ENCODE measurements around the gene SEC24C.
A peak's percentile ranks its signal among the peaks of the same experiment; 100 is the strongest.

Gene SEC24C

GRCh38 chr10:73768881-73769280 is 24.7 kb downstream of the SEC24C start:
- no peaks in the 10 kb centered on the region for H3K9me3 ChIP-seq (ENCODE audit: insufficient read depth, low read depth, low read length)
- no peaks in the 10 kb centered on the region for H3K9me2 ChIP-seq (replicated peaks; ENCODE audit: low read depth, low read length)
- peaks cover 83% of the 10 kb centered on the region for H3K36me3 ChIP-seq (ENCODE audit: insufficient read depth, low read length)
- H3K4me3 ChIP-seq (ENCODE audit: low read length, poor library complexity, severe bottlenecking): no peak overlapping the region
- H3K27me3 ChIP-seq (ENCODE audit: insufficient read depth, low read length, poor library complexity, severe bottlenecking): no peaks in the 10 kb centered on the region
- H3K79me2 ChIP-seq (ENCODE audit: insufficient read depth, low read length): peaks cover 11% of the 10 kb centered on the region
- H3K9ac ChIP-seq (ENCODE audit: low read depth, low read length, poor library complexity, severe bottlenecking): no peak overlapping the region
- H2AFZ ChIP-seq (ENCODE audit: low read length): no peak overlapping the region
- TF ChIP-seq CTCF (conservative IDR thresholded peaks at IDR 0.05; ENCODE audit: low read length): no peak
- no peak for TF ChIP-seq EZH2phosphoT487 (IDR thresholded peaks at IDR 0.05; ENCODE audit: borderline replicate concordance)
- no peak overlapping the region for H3K4me2 ChIP-seq (ENCODE audit: low read depth, low read length, poor library complexity, severe bottlenecking)
- no peaks in the 10 kb centered on the region for H3F3A ChIP-seq (ENCODE audit: low read depth)
- no peaks in the 10 kb centered on the region for H3K4me1 ChIP-seq (ENCODE audit: insufficient read depth, low read length, poor library complexity, severe bottlenecking)
- peaks cover 13% of the 10 kb centered on the region for H4K20me1 ChIP-seq (ENCODE audit: insufficient read depth, low read length, poor library complexity, severe bottlenecking)

GRCh38 chr10:73769396-73769795 is 25.2 kb downstream of the SEC24C start:
- no peak overlapping the region for H2AFZ ChIP-seq (ENCODE audit: low read length)
- no peaks in the 10 kb centered on the region for H3K4me1 ChIP-seq (ENCODE audit: insufficient read depth, low read length, poor library complexity, severe bottlenecking)
- no peak overlapping the region for H3K4me3 ChIP-seq (ENCODE audit: low read length, poor library complexity, severe bottlenecking)
- H3K9me3 ChIP-seq (ENCODE audit: insufficient read depth, low read depth, low read length): no peaks in the 10 kb centered on the region
- peaks cover 16% of the 10 kb centered on the region for H3K79me2 ChIP-seq (ENCODE audit: insufficient read depth, low read length)
- no peak overlapping the region for H3K4me2 ChIP-seq (ENCODE audit: low read depth, low read length, poor library complexity, severe bottlenecking)
- H3K27me3 ChIP-seq (ENCODE audit: insufficient read depth, low read length, poor library complexity, severe bottlenecking): no peaks in the 10 kb centered on the region
- no peaks in the 10 kb centered on the region for H3K9me2 ChIP-seq (replicated peaks; ENCODE audit: low read depth, low read length)
- H3F3A ChIP-seq (ENCODE audit: low read depth): no peaks in the 10 kb centered on the region
- peaks cover 18% of the 10 kb centered on the region for H4K20me1 ChIP-seq (ENCODE audit: insufficient read depth, low read length, poor library complexity, severe bottlenecking)
- H3K9ac ChIP-seq (ENCODE audit: low read depth, low read length, poor library complexity, severe bottlenecking): no peak overlapping the region
- no peak for TF ChIP-seq CTCF (conservative IDR thresholded peaks at IDR 0.05; ENCODE audit: low read length)
- no peak for TF ChIP-seq EZH2phosphoT487 (IDR thresholded peaks at IDR 0.05; ENCODE audit: borderline replicate concordance)
- H3K36me3 ChIP-seq (ENCODE audit: insufficient read depth, low read length): peaks cover 81% of the 10 kb centered on the region

- no peaks in the 10 kb centered on the region for H3K9me2 ChIP-seq (replicated peaks; ENCODE audit: low read depth, low read length)
- peak overlapping the region; percentile 79 for H3K4me3 ChIP-seq (ENCODE audit: low read length, poor library complexity, severe bottlenecking)
- H4K20me1 ChIP-seq (ENCODE audit: insufficient read depth, low read length, poor library complexity, severe bottlenecking): peaks cover 24% of the 10 kb centered on the region
- H3K9ac ChIP-seq (ENCODE audit: low read depth, low read length, poor library complexity, severe bottlenecking): peak overlapping the region; percentile 76
- peaks cover 67% of the 10 kb centered on the region; the same call in 1 of the 2 replicates for H3K36me3 ChIP-seq (ENCODE audit: insufficient read depth, low read length)
- no peaks in the 10 kb centered on the region for H3F3A ChIP-seq (ENCODE audit: low read depth)
- H3K79me2 ChIP-seq (ENCODE audit: insufficient read depth, low read length): peaks cover 39% of the 10 kb centered on the region
- peak overlapping the region; percentile 77 for H2AFZ ChIP-seq (ENCODE audit: low read length)
- TF ChIP-seq CTCF (conservative IDR thresholded peaks at IDR 0.05; ENCODE audit: low read length): no peak
- TF ChIP-seq EZH2phosphoT487 (IDR thresholded peaks at IDR 0.05; ENCODE audit: borderline replicate concordance): no peak
- H3K4me2 ChIP-seq (ENCODE audit: low read depth, low read length, poor library complexity, severe bottlenecking): peak overlapping the region; percentile 69
- H3K9me3 ChIP-seq (ENCODE audit: insufficient read depth, low read depth, low read length): no peaks in the 10 kb centered on the region
- H3K27me3 ChIP-seq (ENCODE audit: insufficient read depth, low read length, poor library complexity, severe bottlenecking): no peaks in the 10 kb centered on the region
- peaks cover 8% of the 10 kb centered on the region for H3K4me1 ChIP-seq (ENCODE audit: insufficient read depth, low read length, poor library complexity, severe bottlenecking)
Observed at GRCh38 chr10:73771722-73772280, 27.6 kb downstream of the SEC24C start.

All from Loucy (cell line).